DOHH2 (cell line): ENCODE results near the gene LRRC8B.

Source experiments
- EZH2phosphoT487 ChIP-seq: fragments of 200-600 bp; sonication (generic); IDR thresholded peaks from 2 replicates; pipeline ENCODE4 v1.6.1; 2017; ENCODE audit warnings: borderline replicate concordance, mild to moderate bottlenecking, antibody characterized with exemption, low read length, moderate library complexity, mixed read lengths
- TF ChIP-seq, protein P1 (sequence below): fragments of 200-600 bp; sonication (generic); IDR thresholded peaks from one replicate; pipeline ENCODE4 v1.5.1; 2014; ENCODE audit warnings: antibody characterized with exemption, mild to moderate bottlenecking, low read depth, low read length; ENCODE audit not compliant: poor library complexity, severe bottlenecking

DNA sequence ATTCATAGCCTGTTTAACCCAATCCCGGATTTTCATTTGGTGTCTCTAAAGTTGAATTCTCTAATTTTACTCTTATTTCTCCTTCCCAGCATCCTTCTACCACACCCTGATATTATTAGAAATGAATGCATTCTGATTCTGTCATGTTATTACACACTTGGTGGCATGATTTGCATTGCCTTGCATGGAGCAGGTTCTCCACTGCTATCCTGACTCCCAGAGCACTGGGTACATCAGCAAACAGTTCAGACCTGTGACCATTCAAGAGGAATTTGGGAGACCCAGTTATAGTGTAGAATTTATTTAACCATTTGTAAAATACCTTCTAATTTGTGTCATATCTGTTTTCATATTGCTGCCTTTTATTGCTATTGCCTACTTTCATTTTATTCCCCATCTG lies 2.6 kb downstream of the LRRC8B start:
- TF ChIP-seq, protein P1, sequence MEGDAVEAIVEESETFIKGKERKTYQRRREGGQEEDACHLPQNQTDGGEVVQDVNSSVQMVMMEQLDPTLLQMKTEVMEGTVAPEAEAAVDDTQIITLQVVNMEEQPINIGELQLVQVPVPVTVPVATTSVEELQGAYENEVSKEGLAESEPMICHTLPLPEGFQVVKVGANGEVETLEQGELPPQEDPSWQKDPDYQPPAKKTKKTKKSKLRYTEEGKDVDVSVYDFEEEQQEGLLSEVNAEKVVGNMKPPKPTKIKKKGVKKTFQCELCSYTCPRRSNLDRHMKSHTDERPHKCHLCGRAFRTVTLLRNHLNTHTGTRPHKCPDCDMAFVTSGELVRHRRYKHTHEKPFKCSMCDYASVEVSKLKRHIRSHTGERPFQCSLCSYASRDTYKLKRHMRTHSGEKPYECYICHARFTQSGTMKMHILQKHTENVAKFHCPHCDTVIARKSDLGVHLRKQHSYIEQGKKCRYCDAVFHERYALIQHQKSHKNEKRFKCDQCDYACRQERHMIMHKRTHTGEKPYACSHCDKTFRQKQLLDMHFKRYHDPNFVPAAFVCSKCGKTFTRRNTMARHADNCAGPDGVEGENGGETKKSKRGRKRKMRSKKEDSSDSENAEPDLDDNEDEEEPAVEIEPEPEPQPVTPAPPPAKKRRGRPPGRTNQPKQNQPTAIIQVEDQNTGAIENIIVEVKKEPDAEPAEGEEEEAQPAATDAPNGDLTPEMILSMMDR = no peak
- TF ChIP-seq EZH2phosphoT487 = no peak
